Measurements from ENCODE around the gene C2orf15.
"Not testable (repeated sequence)": the region's sequence is repeated elsewhere in the genome, so short reads cannot be mapped to it uniquely, and the experiment has no call there.

C2orf15 gene

DNA sequence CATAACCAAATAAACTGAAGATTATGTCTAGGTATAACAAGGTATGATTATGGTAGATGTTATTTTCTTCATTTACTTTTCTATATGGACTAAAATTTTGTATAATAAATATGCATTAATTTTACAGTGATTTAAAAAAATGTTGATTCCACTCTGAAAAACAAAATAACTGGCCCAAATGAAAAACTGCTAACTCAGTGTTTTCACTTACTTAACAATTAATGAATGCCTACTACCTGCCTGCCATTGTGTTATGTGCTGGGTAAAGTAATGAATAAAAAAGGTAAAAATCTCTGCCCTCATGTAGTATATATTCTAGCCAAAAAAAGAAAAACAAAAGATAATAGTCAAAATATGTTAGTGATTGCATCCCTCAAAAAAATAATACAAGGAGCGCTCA, 29.6 kb upstream of the C2orf15 start:
- TF ChIP-seq, protein P1, sequence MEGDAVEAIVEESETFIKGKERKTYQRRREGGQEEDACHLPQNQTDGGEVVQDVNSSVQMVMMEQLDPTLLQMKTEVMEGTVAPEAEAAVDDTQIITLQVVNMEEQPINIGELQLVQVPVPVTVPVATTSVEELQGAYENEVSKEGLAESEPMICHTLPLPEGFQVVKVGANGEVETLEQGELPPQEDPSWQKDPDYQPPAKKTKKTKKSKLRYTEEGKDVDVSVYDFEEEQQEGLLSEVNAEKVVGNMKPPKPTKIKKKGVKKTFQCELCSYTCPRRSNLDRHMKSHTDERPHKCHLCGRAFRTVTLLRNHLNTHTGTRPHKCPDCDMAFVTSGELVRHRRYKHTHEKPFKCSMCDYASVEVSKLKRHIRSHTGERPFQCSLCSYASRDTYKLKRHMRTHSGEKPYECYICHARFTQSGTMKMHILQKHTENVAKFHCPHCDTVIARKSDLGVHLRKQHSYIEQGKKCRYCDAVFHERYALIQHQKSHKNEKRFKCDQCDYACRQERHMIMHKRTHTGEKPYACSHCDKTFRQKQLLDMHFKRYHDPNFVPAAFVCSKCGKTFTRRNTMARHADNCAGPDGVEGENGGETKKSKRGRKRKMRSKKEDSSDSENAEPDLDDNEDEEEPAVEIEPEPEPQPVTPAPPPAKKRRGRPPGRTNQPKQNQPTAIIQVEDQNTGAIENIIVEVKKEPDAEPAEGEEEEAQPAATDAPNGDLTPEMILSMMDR (IDR thresholded peaks at IDR 0.05; ENCODE audit: insufficient read depth, low read depth, low read length, missing control alignments) = no peak
- no peak overlapping the region for H3K4me3 ChIP-seq (ENCODE audit: low read length)
- DNase-seq (ENCODE audit: low read depth) = no peak

DNA sequence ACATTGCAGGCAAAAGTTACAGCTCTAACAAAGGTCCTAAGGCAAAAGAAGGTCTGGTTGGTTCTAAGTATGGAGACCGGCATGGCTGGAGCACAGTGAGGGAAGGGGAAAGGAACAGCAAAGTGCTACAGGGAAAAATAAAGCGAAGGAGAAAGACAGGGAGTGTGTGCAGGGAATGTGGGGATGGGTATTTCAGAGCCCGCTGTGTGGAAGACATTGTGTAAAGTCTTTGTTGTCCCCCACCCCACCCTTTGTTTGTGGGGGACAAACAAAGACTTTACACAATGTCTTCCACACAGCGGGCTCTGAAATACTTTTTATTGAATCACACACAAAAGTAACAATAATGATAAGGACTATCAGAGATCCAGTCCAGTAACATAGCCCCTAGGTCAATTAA, 28.9 kb upstream of the C2orf15 start:
- no peak overlapping the region for H3K4me3 ChIP-seq (ENCODE audit: low read length)
- DNase-seq (ENCODE audit: low read depth) = no peak
- TF ChIP-seq, protein P1 (IDR thresholded peaks at IDR 0.05; ENCODE audit: insufficient read depth, low read depth, low read length, missing control alignments) = no peak

DNA sequence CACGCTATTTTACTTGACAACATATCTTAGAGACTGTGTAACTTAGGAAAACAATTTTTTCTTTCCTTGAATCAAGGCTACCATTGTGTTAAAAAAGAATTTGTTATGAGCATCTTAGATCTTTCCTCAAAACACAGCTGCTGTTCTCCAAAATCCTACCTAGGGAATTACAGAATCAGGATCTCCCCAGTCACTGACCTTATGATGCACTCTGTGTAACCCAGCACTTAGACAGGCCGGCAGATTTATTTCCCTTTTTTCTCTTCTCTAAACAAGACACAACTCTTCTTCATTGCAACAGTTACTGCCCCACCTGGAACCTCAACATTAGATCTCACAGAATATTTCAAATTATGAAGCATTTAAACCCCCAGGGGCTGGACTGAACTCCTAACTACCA, 13.5 kb upstream of the C2orf15 start:
- TF ChIP-seq, protein P1 (IDR thresholded peaks at IDR 0.05; ENCODE audit: insufficient read depth, low read depth, low read length, missing control alignments) = no peak
- no peak for DNase-seq (ENCODE audit: low read depth)

GRCh38 chr2:99135044-99135556, 6.4 kb upstream of the C2orf15 start:
- H3K4me3 ChIP-seq (ENCODE audit: low read length); DNase-seq (ENCODE audit: low read depth): not testable (repeated sequence)

More for the DNA sequence above, 13.5 kb upstream of the C2orf15 start:
- no peak overlapping the region for H3K4me3 ChIP-seq (ENCODE audit: low read length)

DNA sequence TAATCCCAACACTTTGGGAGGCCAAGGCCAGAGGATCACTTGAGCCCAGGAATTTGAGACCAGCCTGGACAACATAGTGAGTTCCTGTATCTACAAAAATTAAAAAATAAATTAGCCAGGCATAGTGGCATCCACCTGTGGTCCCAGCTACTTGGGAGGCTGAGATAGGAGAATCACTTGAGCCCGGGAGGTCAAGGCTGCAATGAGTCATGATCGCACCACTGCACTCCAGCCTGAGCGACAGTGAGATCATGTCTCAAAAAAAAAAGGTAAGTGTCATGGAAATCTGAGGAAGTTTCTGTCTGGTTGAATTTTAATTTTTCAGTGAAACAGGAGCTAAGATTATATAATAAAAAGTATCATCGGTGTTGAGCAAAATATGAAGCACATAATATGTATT, 2.5 kb upstream of the C2orf15 start:
- DNase-seq (ENCODE audit: low read depth) = no peak
- TF ChIP-seq, protein P1 (IDR thresholded peaks at IDR 0.05; ENCODE audit: insufficient read depth, low read depth, low read length, missing control alignments) = no peak
- no peak overlapping the region for H3K4me3 ChIP-seq (ENCODE audit: low read length)

- H3K4me3 ChIP-seq (ENCODE audit: low read length) = peak overlapping the region; percentile 73
- TF ChIP-seq, protein P1 (IDR thresholded peaks at IDR 0.05; ENCODE audit: insufficient read depth, low read depth, low read length, missing control alignments) = no peak
- no peak for DNase-seq (ENCODE audit: low read depth)
Observed at GRCh38 chr2:99140056-99140859, 1.2 kb upstream of the C2orf15 start.

DNA sequence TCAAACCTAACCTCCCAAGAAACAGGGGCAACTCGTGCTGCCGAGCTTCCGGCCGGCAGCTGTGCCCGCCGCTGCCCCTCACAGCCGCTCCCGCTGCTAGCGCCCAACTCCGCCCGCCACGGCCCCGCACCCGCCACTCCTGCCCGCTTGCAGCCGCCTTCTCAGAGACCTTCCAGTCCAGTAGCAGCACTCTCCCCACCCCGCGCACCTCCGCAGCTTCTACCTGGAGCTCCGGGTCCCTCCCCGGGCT, 722 bp upstream of the C2orf15 start:
- no peak for DNase-seq (ENCODE audit: low read depth)
- TF ChIP-seq, protein P1 (IDR thresholded peaks at IDR 0.05; ENCODE audit: insufficient read depth, low read depth, low read length, missing control alignments) = no peak

More for the DNA sequence above, 722 bp upstream of the C2orf15 start:
- H3K4me3 ChIP-seq (ENCODE audit: low read length) = peak overlapping the region; percentile 73
